Thoracic aorta (tissue), 2 donors: ENCODE data around the gene SOCS7. TPM values are rescaled to one million over a fixed set of nuclear protein-coding genes. Genes with fewer than 3 reads are reported as not detected.

ENCODE experiments used
- ATAC-seq: fragments of 150-250 bp; one replicate; pipeline ENCODE4 v1.8.0; 2017; ENCODE audit warnings: low read depth; ENCODE audit not compliant: insufficient number of reproducible peaks, low FRiP score
- DNase-seq: peaks from one replicate; pipeline ENCODE4 v3.0.0-alpha.2; 2020; ENCODE audit warnings: low spot score
- H3K27ac ChIP-seq, 2 donors: fragments of 200-600 bp; sonication (generic); 1 replicate in 1 of 2; 2 replicates in 1 of 2; pipeline ENCODE4 v1.5.1; 2016; ENCODE audit warnings: mild to moderate bottlenecking in 2 of 2, moderate library complexity in 2 of 2
- H3K27me3 ChIP-seq: fragments of 200-600 bp; sonication (generic); replicated peaks from 2 replicates; pipeline ENCODE4 v1.6.0; 2016; ENCODE audit warnings: mild to moderate bottlenecking; ENCODE audit not compliant: insufficient read depth
- H3K36me3 ChIP-seq: fragments of 200-600 bp; sonication (generic); one replicate; pipeline ENCODE4 v1.5.1; 2016
- H3K4me1 ChIP-seq, 2 donors: fragments of 200-600 bp; sonication (generic); 1 replicate in 1 of 2; 2 replicates in 1 of 2; pipeline versions ENCODE4 v1.5.1 to v1.6.0; 2016; ENCODE audit warnings: low read depth in 2 of 2, mild to moderate bottlenecking in 1 of 2; ENCODE audit not compliant: control insufficient read depth in 1 of 2
- H3K4me3 ChIP-seq: fragments of 200-600 bp; sonication (generic); 2 replicates; pipeline ENCODE4 v1.5.1; 2016; ENCODE audit warnings: mild to moderate bottlenecking
- H3K9me3 ChIP-seq: fragments of 200-600 bp; sonication (generic); 2 replicates; pipeline ENCODE4 v1.5.1; 2016
- total RNA-seq, 2 donors: library from RNA; depleted of rRNA; stranded (reverse); fragments of >200 nt; gene quantifications; one replicate each; pipeline versions ENCODE4 v1.1.0 to v1.2.3, GENCODE V29; 2016
- TF ChIP-seq, protein P1 (sequence below): fragments of 200-600 bp; sonication (generic); IDR thresholded peaks from one replicate; pipeline ENCODE4 v1.5.1; 2019; ENCODE audit warnings: antibody characterized with exemption

Gene SOCS7
- total RNA-seq, 2 donors from 2014 or later = 14.3 to 21.9 TPM

DNA sequence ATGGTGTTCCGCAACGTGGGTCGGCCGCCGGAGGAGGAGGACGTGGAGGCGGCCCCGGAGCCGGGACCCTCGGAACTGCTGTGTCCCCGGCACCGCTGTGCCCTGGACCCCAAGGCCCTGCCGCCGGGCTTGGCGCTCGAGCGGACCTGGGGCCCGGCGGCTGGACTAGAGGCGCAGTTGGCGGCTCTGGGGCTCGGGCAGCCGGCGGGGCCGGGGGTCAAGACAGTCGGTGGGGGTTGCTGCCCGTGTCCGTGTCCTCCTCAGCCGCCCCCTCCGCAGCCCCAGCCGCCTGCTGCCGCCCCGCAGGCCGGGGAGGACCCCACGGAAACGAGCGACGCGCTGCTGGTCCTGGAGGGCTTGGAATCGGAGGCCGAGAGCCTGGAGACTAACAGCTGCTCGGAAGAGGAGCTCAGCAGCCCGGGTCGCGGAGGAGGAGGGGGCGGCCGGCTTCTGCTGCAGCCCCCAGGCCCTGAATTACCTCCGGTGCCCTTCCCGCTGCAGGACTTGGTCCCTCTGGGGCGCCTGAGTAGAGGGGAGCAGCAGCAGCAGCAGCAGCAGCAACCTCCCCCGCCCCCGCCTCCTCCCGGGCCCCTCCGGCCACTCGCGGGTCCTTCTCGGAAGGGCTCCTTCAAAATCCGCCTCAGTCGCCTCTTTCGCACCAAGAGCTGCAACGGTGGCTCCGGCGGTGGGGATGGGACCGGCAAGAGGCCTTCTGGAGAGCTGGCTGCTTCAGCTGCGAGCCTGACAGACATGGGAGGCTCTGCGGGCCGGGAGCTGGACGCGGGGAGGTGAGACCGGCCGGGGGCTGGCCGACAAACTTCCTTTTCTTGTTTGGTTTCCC is 821 bp downstream of the SOCS7 start:
- Histone ChIP-seq H3K27me3 (no peaks in the 10 kb centered on the region), H3K36me3 (no peaks in the 10 kb centered on the region), H3K9me3 (no peaks in the 10 kb centered on the region), H3K27ac (peak overlapping the region; percentile 70 to 80), H3K4me1 (peaks cover 30 to 45% of the 10 kb centered on the region in 2 donors), H3K4me3 (peak overlapping the region; percentile 91)
- ATAC-seq = peak; percentile 2
- TF ChIP-seq, protein P1, sequence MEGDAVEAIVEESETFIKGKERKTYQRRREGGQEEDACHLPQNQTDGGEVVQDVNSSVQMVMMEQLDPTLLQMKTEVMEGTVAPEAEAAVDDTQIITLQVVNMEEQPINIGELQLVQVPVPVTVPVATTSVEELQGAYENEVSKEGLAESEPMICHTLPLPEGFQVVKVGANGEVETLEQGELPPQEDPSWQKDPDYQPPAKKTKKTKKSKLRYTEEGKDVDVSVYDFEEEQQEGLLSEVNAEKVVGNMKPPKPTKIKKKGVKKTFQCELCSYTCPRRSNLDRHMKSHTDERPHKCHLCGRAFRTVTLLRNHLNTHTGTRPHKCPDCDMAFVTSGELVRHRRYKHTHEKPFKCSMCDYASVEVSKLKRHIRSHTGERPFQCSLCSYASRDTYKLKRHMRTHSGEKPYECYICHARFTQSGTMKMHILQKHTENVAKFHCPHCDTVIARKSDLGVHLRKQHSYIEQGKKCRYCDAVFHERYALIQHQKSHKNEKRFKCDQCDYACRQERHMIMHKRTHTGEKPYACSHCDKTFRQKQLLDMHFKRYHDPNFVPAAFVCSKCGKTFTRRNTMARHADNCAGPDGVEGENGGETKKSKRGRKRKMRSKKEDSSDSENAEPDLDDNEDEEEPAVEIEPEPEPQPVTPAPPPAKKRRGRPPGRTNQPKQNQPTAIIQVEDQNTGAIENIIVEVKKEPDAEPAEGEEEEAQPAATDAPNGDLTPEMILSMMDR = no peak
- no peak for DNase-seq

DNA sequence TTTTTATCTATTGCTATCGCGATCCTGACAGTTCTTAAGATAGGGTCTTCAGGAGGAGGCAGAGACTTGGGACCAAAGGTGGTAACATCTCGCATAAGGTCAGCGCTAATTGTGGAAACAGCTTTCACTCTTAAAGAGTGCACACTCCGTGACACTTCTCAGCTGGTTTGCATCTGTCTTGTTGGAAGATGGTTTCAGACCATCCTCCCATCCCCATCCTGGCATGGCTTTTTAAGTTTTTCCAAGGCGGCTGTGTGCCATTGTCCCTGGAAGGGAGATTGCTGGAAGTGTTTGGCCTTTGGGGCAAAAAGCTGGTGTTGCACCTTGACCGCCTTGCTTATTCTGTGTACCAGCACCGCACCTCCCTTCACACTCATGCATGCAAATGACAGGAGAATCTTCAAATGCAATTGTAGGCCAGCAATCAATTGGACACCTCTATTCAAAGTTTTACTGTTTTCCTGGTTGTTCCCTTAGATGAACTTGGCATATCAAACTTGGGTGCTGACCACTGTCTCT is 1.5 kb downstream of the SOCS7 start:
- H3K27ac ChIP-seq = peak overlapping the region in 1 of 2 donors; percentile 70
- H3K4me3 ChIP-seq = peak overlapping the region; percentile 91
- no peaks in the 10 kb centered on the region for H3K36me3 ChIP-seq
- no peaks in the 10 kb centered on the region for H3K9me3 ChIP-seq
- ATAC-seq (no peak), DNase-seq (no peak)
- H3K4me1 ChIP-seq = peaks cover 35 to 51% of the 10 kb centered on the region in 2 donors
- TF ChIP-seq, protein P1 = no peak
- H3K27me3 ChIP-seq = no peaks in the 10 kb centered on the region

DNA sequence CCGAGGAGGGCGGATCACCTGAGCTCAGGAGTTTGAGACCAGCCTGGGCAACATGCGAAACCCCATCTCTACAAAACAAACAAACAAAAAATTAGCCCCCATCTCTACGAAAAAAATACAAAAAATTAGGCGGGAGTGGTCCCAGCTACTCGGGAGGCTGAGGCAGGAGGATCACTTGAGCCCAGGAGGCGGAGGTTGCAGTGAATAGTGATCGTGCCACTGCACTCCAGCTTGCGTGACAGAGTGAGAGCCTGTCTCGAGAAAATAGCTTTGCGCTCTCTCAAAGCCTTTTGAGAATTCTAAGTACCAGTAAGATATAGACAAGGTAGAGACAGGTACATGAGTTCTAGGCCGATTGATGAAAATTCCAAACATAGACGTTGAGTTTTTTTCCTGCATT is 2.0 kb downstream of the SOCS7 start:
- Histone ChIP-seq H3K27me3 (no peaks in the 10 kb centered on the region), H3K9me3 (no peaks in the 10 kb centered on the region), H3K4me3 (peak overlapping the region; percentile 91), H3K27ac (no peak overlapping the region), H3K4me1 (peaks cover 38 to 57% of the 10 kb centered on the region in 2 donors), H3K36me3 (no peaks in the 10 kb centered on the region)
- no peak for DNase-seq
- no peak for ATAC-seq
- TF ChIP-seq, protein P1 = no peak

DNA sequence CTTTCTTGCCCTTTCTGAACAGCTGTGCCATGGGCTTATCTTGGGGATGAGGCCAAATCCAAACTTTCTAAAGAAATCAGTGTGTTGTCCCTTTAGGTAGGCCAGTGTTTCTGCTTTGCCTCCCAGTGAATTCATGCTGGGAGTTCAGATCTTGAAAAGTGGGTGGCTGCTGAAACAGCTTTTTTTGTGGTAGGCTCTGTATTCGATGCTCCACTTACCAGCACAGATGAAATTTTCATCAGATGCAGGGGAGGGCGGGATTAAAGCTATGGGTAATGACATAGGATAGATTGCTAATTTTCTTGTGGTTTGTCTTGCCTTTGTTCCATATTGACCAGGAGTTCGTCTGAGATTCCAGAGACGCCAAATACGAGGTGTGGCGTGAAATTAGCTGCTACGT is 2.8 kb downstream of the SOCS7 start:
- Histone ChIP-seq H3K27me3 (no peaks in the 10 kb centered on the region), H3K9me3 (no peaks in the 10 kb centered on the region), H3K36me3 (no peaks in the 10 kb centered on the region), H3K4me3 (peak overlapping the region; percentile 91), H3K4me1 (peaks cover 40 to 63% of the 10 kb centered on the region in 2 donors), H3K27ac (no peak overlapping the region)
- ATAC-seq = no peak
- TF ChIP-seq, protein P1 = no peak
- no peak for DNase-seq

DNA sequence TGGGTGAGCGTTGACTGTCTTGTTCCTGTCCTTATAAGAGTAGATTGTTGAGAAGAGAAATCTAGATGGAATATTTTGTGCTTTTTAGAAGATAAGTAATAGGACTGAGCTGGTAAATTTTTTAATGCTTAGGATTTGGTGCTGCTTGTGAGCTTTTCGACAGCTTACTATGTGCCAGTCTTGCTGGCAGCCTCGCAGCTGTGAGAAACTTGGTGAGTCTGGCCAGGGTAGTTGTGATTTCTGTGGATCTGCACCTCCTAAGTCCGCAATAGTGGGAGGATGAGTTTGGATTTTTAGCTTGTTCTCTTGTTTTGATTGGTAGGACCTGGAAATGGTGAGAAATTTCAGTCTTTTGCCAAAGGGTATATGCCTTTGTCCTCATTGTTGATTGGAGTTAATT is 3.6 kb downstream of the SOCS7 start:
- Histone ChIP-seq H3K27me3 (no peaks in the 10 kb centered on the region), H3K4me3 (no peak overlapping the region), H3K4me1 (peaks cover 40 to 63% of the 10 kb centered on the region in 2 donors), H3K27ac (peak overlapping the region in 1 of 2 donors; percentile 60), H3K36me3 (no peaks in the 10 kb centered on the region), H3K9me3 (no peaks in the 10 kb centered on the region)
- no peak for DNase-seq
- ATAC-seq = no peak
- TF ChIP-seq, protein P1 = no peak
